Stimulated activated CD4-positive, alpha-beta T cell treated with anti-CD3 and anti-CD28 coated beads, Interleukin-15, amount 100 ng/mL, for 1 hour (primary cell): ENCODE data around the gene SYCP2.
"Not testable (repeated sequence)": the region's sequence is repeated elsewhere in the genome, so short reads cannot be mapped to it uniquely, and the experiment has no call there.

Experiments used
- DNase-seq, 2 donors: peaks; one replicate each; pipeline ENCODE4 v3.0.0-alpha.2; 2020; ENCODE audit warnings: low read depth in 1 of 2, low spot score in 1 of 2

Gene SYCP2

GRCh38 chr20:59933296-59933848, at the start of gene SYCP2:
TSS of gene SYCP2 (minus strand) at chr20:59933637. CDS start at chr20:59922413, 11,224 bp downstream.
- peak; percentile 25 to 52 for DNase-seq

DNA sequence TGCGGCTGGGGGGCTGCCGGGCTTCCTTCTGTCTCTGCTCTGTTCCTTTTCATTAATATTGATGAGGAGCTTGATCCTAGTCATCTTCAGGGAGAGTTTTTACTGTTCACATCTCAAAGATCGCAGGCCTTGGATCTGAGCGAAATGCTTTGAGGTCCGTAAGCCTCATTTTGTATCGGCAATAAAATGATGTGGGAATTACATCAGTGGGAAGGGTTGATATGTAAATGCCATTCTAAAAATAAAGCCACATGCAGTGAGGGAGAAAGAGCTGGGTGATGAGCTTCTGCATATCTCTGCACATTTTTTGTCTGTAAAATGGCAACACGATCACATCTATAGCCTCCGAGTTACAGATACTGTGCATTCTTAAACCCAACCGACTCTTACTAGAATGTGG, 49.6 kb upstream of the SYCP2 start:
- DNase-seq: no peak

- DNase-seq: no peak
Measured at GRCh38 chr20:59977086-59977485, 43.6 kb upstream of the SYCP2 start.

DNA sequence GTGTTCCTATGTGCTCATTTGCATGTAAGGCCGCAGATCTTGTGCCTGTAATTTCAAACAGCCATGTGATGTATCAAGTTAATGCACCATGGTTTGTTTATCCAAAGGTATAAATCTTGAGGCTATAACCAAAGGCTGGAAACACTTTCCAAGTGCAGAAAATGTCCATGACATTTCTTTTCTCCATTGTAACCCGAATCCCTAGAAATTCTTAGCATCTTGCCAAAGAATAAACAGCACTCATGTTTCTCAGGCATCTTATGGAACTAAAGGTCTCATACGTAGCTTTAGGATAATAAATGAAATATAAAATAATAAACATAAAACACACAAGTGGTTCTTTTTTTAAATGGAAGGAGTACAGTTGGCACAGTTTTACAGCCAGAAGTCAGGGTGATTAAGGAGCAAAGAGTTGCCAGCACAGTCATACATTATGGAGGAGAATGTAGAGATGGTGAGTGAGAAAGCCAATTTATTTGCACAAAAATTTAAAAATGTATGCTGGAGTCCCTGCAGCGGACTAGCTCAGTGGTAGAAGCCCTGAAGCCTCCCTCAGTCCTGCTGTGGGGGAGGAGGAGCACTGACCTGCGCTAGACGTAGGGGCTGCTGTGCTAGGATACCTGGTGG, 42.8 kb upstream of the SYCP2 start:
- DNase-seq: no peak

- DNase-seq: no peak
Measured at GRCh38 chr20:59972037-59972801, 38.8 kb upstream of the SYCP2 start.

GRCh38 chr20:59971428-59971827, 38.0 kb upstream of the SYCP2 start:
- no peak for DNase-seq

- DNase-seq: no peak
Measured at GRCh38 chr20:59966428-59966827, 33.0 kb upstream of the SYCP2 start.

GRCh38 chr20:59962155-59962554, 28.7 kb upstream of the SYCP2 start:
- no peak for DNase-seq

GRCh38 chr20:59961423-59961822, 28.0 kb upstream of the SYCP2 start:
- DNase-seq: no peak

DNA sequence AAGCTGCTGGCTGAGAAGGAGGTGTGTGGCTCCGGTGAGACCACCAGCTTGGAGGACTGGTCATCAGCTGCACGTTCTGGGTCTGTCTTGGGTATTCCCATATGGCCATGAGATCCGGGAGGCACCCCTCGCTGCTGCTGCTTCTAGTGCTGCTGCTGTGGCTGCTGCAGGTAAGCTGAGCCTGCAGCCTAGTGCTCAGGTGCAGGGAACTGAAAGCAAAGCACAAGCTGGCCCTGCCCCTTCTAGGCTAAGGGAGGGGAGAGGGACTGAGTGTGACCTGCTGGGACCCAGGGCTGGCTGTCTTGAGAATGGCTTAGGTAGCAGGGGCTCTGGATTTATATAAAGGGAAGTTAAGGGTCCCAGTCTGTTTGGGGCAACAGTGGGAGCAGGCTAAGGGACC, 25.2 kb upstream of the SYCP2 start:
- no peak for DNase-seq

DNA sequence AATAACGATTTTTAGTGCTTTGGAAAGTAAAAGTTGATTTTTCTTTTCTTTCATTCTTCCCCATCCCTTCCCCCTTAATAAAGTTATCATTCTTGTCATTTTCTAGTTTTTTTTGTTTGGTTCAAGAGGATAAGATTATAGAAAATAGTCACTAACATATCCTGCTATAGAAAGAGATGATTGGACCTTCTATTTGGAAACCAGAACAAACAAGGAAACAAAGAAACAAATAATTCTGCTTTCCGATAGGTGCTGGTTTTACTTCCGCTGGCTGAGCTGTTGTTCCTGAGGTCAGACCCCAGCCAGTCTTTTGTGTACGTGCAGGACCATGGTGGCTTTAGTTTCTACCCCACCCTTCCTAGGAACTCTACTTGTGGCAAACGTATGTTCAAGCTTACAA, 24.7 kb upstream of the SYCP2 start, which contains the start of gene CDH26:
CDH26 (plus strand) TSS at position 301 of the 400 bp plus-strand sequence. CDS start 304 bp downstream, outside the sequence.
- DNase-seq: no peak

DNA sequence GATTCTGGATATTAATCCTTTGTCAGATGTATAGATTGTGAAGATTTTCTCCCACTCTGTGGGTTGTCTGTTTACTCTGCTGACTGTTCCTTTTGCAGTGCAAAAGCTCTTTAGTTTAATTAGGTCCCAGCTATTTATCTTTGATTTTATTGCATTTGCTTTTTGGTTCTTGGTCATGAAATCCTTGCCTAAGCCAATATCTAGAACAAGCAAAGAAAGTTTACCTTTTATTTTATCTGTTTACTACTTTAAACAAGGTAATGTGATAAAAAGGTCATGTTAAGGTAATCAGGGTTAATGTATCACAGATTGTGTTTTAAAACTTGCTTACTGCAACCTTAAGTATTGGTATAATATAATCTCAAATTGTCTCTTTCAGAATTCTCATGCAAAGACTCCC, 24.1 kb upstream of the SYCP2 start:
- not testable (repeated sequence) for DNase-seq

DNA sequence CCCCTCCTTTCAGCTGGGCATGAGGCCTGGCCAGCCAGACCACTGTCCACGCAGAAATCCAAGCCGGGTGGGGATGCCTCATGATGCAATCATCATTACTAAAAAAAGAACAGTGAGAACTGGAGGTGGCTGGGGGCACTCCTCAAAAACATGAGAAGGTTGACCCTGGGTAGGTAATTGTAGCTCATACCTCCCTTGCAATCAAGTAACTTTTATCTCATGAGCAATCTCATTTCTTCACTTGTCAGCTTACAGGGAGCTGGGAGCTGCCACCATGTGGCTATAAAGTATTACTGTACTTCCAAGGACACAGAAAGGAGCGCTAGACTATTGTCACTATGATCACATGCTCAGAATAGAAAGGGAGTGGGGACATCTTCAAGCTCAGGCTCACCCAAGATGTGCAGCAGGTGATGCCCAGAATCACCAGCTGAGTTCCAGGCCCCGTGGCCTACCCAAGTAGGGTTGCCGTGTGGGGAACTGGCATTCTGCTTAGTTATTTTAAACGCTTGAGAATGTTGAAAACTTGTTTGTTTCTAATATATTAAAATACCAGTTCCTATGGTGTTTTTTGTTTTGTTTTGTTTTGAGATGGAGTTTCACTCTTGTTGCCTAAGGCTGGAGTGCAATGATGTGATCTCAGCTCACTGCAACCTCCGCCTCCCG, 21.8 kb upstream of the SYCP2 start:
- no peak for DNase-seq

GRCh38 chr20:59954718-59955117, 21.3 kb upstream of the SYCP2 start:
- no peak for DNase-seq

DNA sequence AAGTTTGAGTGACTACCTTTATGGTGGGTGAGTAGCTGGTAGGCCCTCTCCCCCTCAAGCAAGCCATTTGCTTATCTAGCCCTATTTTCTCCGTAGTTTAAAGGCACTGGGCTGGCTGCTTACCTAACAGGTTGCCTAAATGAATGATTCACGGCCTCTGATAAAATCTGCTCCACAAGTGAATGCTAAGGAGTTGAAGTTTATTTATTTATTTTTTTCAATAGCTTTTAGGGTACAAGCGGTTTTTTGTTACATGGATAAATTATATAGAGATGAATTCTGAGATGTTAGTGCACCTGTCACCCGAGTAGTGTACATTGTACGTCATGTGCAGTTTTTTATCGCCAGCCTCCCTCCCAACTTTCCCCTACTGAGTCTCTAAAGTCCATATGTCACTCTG, 16.5 kb upstream of the SYCP2 start:
- DNase-seq: no peak

DNA sequence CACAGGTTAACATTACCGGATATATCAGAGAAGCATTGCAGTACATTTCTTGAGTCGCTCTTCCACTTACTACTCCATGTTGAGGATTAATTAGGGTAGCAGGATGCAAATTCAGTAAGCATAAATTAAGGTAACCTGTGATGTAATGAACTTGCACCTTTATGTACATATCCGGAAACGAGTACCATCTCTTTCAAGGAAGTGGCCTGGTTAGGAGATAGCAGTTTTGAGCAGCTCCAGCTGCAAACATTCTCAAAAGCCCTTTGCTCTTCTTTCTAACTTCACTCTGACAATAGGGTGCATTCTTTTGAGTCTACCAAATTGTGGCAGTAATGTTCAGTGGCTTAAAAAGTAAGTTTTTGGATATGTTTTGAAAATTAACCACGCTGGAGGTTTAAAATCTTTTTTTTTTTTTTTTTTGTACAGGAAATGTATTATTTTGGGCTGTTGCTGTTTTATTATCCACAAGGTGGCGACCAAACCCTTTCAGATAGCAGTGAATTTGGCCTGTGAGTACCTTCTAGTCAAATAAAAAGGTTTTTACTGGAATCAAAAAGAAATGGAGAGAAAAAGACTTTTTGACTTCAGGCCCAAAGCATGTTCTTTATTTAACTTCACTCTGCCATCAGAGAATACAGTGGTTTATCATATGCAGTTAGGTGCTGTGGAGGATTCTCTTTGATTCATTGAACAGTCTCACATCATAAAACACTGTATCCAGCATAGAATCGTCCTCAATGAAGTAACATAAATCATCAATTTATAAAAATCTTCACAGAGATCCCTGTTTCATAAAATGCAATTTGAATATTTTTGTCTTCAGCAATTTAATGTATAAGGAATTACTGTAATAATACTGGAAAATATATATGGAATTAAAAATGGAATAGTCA, 15.6 kb upstream of the SYCP2 start:
- no peak for DNase-seq

DNA sequence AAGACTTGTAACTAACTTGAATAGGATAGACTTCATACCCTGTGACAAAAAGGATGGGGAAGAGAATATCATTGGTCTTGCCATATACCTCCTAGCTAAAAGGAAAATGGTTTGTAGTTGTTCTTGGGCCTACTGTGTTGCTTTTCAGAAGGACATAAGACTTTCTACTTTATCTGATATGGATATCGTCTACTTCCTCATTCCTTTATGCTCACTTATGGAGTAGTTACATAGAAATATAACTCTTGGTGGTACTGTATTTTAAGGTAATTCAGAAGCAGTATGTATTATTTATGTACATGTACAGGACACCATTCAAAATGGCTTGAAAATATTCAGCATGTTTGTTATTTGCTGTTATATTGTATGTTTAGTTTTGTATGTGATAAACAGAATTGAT, 14.8 kb upstream of the SYCP2 start:
- no peak for DNase-seq

DNA sequence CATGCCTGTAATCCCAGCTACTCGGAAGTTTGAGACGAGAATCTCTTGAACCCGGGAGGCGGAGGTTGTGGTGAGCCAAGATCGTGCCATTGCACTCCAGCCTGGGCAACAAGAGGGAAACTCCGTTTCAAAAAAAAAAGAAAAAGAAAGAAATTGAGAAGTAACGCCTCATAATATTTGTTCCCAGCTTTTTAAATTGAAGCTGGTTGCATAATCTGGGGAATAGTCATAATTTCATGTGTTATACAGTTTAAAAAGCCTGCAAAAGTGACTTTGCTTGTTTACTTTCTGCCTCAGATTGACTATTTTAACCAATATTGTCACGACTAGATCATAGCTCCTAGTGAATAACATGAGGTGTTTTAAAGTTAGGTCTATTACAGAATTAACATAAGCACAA, 13.9 kb upstream of the SYCP2 start:
- DNase-seq: no peak

GRCh38 chr20:59945731-59946130, 12.3 kb upstream of the SYCP2 start:
- no peak for DNase-seq

DNA sequence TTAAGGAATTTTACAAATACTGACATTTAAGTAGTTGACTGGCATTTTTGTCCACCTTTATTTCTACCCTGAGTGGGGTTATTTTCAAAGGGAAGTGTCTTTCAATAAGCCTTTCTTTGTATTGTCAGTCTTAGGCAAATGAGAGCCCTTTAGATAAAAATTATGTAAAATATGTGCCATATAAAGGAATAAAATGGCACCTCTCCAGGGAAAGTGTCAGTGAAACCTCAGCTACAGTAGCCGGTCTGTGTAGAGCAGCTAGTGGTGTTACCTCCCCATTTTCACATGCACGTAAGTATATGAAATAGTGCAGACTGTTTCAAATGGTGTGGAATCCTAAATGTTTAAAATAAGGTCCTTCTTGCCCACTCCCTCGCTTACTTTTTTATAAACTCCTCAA, 11.7 kb upstream of the SYCP2 start:
- no peak for DNase-seq

GRCh38 chr20:59944726-59945125, 11.3 kb upstream of the SYCP2 start:
- no peak for DNase-seq
